NK-92 (cell line): Measurements from ENCODE around the gene WDFY2.

Experiments
- DNase-seq: peaks from one replicate; lab custom pipeline; 2025; ENCODE audit not compliant: unreplicated experiment; lab: John Stamatoyannopoulos, UW

WDFY2 gene

DNA sequence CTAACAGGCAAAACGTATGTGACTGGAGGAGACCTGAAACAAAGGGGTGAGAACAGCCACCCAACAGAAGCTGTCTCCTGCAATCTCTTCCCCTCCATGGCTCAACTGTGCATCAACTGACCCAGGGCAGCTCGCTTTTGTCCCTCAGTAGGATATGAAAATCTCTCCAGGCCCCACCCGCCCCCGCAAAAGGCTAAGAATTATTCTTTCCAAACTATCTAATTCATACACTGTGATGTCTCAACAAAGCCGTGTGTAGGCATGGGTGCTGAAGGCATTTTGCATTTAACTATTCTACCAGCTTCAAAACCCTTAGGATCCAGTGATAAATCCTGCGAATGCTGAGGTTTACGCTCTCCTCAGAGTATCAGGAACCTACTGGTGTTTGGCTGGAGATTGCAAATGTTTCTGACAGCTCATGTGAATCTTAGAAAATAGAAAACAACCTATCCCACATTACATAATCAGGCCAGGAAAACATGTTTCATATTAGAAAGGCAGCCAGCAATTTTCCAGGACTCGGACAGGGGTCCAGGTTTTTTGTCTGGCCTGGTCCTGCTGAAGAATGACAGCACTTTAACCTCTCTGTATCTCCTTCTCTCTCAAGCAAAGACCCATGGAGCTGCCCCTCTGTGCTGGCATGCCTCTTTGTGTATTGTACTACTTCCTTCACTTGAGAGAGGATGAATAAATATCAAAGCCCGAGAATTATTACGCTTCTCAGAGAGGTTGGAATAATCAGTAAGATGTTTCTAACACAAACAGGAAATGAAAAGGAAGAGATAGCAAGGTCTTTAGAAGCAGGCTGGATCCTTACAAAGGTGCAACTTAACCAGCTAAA lies 202.4 kb downstream of the WDFY2 start:
- no peak for DNase-seq

DNA sequence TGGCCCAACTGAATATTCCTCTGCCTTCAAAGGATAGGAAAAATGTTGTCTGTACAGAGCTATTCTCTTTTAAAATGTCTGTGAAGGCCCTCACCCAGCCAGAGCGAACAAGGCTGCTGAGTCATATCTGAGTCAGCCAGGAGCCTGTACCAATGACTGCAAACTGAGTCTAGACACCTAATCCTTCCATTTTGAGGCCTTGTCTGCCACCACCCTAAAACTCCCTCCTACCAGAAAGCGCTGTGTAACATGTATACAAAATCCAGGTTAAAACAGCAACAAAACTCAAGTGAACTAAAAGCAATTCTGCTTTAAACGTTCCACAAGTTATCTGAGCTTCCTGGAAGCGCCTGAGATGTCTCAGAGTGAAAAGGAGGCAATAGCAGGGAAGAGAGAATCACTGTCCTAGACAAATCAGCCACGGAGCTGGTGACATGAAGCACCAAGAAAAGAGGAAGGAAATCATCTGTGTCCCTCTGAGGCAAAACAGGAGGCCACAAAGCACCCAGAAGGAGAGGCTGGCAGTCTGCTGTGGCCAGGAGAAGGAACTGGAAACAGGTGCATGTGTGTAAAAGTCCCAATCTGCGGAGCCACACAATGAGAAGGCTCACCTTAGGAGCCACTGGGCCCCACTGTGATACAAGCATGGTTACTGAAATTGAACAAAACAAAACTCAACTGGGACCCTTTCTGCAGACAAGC lies 209.5 kb downstream of the WDFY2 start:
- no peak for DNase-seq

GRCh38 chr13:51794964-51795363 lies 210.7 kb downstream of the WDFY2 start:
- DNase-seq: no peak

DNA sequence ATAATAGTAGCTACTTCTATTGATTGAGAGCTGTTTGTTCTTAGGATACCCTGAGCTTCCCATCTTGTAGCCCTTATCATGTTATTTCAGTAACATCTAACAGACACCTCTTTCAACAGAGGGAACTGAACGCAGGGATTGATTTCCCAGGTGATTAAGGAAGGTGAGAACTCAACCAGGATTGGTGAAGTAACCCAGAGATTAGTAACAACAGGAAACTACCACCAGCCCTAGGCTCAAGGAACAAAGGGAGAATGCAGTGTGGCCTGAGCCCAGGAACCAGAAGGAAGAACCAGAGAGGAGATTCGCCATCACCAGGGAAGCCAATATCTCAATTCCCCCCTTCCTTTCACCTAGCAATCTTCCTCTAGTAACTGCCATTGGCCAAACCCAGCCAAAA lies 211.2 kb downstream of the WDFY2 start:
- DNase-seq: no peak

DNA sequence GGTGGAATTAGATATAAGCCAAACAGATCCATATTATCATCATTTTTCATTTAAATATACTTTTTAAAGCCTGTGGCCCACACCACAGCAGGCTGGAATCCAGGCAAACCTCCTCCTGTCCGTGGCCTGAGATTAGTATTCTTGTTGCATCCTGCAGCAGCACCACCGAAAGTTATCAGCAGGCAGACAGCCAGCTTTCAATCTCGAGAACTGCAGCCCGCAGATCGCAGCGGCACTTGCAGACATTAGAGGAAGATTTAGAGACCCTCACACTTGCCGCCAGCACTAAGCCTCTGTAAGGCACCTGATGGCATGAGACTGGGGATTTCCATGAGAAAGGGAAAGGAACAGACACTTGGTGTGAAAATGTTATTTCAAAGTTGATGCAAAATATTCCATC lies 212.3 kb downstream of the WDFY2 start:
- DNase-seq: no peak

DNA sequence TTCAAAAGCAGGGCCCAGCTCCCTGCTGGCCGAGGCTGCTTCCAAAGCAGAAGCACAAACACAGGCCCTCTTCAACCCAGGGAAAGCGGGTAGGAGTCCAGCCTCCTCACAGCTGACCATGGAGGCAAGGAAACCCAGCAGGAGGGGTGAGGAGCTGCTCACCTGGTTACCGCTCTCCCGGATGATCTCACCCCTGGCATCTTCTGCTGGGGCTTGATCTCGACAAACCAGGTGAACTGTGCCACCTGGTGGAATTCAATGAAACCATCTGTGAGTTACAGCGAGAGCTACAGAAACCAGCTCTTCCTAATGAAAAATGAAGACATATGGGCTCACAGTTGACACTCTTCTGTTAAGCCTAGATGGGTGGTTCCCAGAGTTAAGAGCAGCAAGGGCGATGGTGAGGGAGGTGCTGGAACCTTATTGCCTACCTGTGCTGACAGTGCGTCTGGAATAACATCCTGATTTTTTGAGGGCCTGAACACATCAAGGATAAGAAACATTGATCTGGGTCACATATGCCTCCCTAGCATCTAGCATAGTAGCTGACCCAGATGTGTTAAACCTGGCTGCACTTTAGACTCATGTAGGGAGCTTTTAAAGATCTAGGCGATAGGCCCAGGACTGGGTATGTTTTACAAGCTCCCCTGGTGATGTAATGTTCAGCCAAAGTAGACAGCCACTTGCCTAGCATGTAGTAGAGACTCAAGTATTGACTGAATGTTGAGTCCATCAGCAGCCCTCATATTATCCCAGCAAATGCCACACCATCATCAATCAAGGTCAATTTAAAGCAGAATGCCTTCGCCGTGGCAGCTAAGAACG lies 213.6 kb downstream of the WDFY2 start:
- DNase-seq: no peak

- no peak for DNase-seq
Observed at GRCh38 chr13:51799261-51799660, 215.0 kb downstream of the WDFY2 start.

DNA sequence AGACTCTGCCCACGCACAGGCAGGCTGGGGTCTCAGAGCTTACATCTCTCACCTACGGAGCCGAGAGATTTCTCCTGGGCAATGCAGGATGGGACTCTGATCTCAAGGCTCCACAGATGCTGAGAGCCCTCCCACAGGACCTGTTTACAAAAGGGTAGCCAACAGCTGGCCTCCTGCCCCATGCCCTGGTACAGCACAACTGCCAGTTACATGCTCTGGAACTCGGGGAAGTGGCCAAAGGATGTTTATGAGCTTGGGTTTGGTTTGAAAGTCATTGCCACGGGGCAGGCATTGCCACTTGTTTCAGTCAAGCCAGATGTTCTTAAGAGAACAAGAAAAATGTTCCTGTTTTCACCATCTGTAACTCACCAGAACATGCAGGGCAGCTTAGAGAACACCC lies 216.2 kb downstream of the WDFY2 start:
- no peak for DNase-seq

DNA sequence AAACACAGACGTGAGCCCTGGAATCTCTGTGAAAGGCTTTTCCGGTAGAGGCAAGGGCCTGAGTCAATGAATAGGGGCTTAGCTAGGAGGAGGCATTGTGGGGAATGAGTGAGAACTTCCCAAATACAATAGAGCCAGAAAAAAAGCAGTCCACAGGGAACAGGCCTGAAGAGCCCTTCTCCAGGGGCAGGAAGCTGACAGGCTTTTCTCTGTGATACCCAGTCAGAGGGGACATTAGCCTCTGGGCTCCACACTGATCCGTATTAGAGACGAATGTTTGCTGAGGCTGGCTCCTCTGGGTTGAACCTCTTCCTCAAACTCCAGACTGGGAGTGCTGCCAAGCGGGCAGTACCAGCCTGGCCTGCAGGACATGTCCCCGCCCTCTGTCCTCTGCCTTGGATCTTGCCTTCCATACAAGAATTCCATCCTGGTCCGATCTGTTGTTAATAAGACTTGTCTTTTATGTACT lies 217.4 kb downstream of the WDFY2 start:
- no peak for DNase-seq

DNA sequence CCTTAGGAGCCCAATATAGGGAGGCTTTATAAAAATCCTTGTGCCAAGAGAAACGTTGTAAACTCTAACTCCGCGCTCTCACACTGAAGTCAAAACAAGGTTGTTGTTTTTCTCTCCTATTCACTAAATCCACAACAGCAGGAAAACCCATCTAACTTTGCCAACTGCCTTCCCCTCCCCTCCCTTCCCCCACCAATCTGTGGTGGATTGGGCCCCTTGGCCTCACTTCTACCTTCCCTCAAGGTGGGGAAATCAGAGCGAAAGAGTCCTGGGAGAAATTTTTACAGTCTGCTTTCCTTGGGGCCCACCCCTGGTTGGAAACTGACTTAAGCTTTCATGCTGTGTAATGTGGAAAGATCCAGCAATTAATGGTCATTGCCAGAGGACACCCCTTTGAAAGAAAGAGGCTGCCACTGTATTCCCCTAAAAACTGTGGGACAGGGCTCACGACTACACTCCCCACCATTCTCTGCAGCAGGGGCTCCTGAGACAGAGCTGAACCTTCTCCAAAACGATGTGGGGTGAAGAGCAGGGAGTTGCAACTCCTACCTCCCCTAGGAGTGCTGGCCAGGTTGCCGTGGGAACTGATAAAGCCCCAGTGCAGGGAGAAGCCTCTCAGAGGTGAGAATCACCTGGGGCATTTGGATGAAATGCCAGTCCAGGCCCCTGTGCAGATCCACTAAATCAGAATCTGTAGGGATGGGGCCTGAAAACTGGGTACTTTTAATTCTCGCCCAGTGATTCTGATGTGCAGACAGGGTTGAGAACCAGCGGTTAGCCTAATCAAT lies 218.6 kb downstream of the WDFY2 start:
- no peak for DNase-seq

DNA sequence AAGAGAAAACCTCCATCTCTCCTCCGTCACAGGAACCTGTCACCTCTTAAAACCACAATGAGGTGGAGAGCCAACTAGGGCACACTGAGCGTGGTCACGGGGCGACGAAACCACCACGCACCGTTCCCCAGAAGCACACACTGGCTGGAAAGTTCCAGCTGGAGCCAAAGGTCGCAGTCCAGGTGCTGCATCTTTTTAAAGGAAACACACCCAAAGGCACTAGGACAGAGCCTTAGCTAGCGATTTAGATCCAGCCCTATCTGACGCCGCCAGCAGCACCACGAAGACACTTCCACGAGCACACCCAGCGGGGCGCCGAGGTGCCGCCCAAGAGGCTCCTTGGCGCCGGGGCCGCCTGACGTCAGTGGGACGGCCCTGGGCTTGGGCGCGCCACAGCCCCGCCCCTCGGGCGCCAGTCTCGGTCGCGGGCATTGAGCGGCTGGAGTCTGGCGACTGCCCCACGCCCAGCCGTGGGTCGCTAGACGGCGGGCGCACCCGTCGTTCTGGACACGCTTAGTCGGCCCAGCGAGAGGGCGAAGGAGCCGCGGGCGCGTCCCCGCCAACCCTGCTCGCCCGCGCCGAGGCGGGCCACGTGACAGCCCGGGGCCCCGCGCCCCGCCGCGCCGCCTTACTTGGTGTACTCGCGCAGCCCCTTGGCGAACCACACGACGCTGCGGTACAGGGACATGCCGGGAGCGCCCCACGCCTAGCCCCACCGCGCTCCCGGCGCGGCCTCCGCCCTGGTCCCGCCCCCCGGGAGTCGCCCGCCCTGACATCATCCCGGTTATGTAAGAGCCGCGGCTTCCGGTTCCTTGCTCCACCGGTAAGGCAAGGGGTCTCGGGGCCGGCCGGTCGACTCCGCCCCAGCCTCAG lies 219.4 kb downstream of the WDFY2 start, which contains the start of gene DHRS12:
Gene DHRS12, minus strand, starts transcription at position 742 of the 873 bp plus-strand sequence. CDS start 4,504 bp downstream, outside the sequence.
- peak; percentile 40 for DNase-seq

GRCh38 chr13:51804295-51805172 lies 220.3 kb downstream of the WDFY2 start:
- DNase-seq: no peak

- no peak for DNase-seq
Observed at GRCh38 chr13:51805313-51805712, 221.1 kb downstream of the WDFY2 start.

- DNase-seq: no peak
Observed at GRCh38 chr13:51805925-51806324, 221.7 kb downstream of the WDFY2 start.

- DNase-seq: no peak
Observed at GRCh38 chr13:51806566-51806965, 222.3 kb downstream of the WDFY2 start.

GRCh38 chr13:51807041-51807440 lies 222.8 kb downstream of the WDFY2 start:
- DNase-seq: no peak

GRCh38 chr13:51808811-51809210 lies 224.5 kb downstream of the WDFY2 start:
- DNase-seq: no peak

DNA sequence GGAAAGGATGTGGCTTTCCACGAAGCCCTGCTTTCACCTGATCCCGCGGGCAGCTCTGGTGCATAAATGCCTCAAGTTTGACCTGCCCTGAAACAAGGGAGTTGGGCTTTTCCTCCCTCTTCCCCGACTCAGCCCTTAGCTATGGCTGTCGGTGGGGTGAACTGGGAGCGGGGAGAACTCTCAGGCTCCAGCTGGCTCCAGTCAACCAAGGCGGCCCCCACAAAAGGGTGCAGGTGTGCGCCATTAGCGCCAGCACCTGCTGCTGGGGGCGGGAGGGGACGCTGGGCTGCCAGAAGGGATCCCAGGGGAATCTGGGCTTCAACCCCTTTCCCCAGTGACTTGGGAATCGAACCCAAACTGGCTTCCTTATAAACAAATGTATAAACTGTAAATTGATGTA lies 226.8 kb downstream of the WDFY2 start:
- DNase-seq: no peak
